GM19328 (cell line): ENCODE data around the gene PXN.
"Not testable (repeated sequence)": the region's sequence is repeated elsewhere in the genome, so short reads cannot be mapped to it uniquely, and the experiment has no call there.

ENCODE experiments used
- ATAC-seq: cut with Tn5 transposase; IDR thresholded peaks from one replicate; pipeline ENCODE4 v1.9.1; 2021; ENCODE audit warnings: mild to moderate bottlenecking, moderate library complexity; ENCODE audit not compliant: unreplicated experiment

Gene PXN

DNA sequence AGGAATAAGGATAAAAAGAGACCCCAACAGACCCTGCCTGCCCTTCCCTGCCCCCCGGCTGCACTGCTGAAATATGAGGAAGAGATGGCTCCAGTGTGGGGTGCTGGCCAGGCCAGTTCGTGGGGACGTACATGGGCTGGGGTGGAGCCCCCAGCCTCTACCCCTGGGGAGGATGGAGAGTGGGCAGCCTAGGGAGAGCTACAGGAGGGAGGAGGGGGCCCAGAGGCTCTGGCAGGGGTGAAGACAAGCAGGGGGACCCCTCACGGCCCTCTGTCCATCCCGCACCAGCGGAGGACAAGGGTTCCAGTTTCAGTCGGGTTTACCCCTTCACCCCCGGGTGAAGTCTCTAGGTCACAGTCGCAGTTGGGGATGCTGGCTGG is 53.6 kb downstream of the PXN start:
- ATAC-seq = no peak

- no peak for ATAC-seq
These were observed 54.2 kb downstream of the PXN start for GRCh38 chr12:120211243-120211903.

DNA sequence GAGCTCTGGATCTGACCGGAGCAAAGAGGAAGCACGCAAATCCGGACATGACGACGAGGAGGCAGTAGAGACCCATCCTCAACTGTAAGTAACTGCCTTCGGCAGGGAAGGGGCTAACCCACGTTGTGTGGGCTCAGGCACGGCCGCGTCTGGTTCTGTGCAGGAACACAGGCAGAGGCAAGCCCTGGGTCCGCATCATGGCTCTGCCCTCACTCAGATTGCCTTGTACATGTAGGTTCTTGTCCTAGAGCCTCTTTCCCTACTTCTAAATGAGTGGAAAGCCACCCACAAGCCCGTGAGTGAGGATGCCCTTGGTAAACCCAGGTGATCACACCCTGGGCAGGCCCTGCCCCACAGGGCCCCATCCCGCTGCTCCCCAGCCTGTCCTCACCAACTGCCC is 55.7 kb downstream of the PXN start:
- ATAC-seq = no peak

- no peak for ATAC-seq
These were observed 58.3 kb downstream of the PXN start for GRCh38 chr12:120207227-120207626.

- ATAC-seq = not testable (repeated sequence)
These were observed 58.7 kb downstream of the PXN start for GRCh38 chr12:120206781-120207180.

GRCh38 chr12:120206228-120206627 is 59.3 kb downstream of the PXN start:
- no peak for ATAC-seq

- no peak for ATAC-seq
These were observed 61.4 kb downstream of the PXN start for GRCh38 chr12:120204171-120204570.

- ATAC-seq = no peak
These were observed 65.1 kb downstream of the PXN start for GRCh38 chr12:120200364-120200800.

DNA sequence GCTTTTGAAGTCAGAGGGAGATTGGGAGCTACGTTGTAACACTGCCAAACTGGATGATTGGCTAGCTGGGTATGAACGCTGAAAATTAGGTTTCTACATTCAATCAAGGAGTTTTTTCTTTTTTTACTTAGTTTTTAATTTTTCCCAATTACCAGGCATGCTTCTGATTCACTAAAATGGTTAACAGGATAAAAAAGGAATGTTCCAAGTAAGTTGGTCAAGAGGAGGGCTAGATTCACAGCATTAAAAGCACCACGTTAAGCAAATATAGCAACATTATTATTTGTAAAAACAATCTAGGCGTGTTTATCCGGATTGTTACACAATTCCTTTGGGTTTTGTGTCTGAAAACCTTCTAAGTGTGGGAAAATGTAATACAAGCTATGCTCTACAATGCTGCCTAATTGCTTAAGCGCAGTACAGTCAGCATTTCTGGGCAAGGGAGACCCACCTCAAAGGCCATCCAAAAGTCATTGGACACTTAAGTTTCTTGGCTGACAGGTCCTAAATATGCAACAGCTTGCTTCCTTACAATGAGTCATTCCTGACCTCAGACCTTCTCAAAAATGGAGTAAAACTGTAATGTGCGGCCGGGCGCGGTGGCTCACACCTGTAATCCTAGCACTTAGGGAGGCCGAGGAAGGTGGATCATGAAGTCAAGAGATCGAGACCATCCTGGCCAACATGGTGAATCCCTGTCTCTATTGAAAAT is 65.8 kb downstream of the PXN start:
- no peak for ATAC-seq

DNA sequence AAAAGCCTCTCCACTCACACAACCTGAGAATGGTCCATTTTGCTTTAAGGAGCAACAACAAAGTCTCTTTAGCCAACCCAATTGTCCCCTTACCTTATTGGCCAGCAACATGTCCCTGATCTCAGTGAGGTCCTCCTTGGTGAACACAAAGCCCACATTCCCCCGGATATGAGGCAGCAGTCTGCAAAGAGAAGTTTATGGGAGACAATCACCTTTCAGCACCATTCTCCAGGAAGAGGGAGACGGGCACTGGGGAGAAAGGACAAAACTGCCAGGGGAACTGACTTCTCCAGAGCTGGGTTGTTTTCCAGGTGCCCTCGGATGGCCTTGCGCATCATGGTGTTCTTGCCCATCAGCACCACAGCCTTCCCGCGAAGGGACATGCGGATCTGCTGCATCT is 66.5 kb downstream of the PXN start:
- ATAC-seq = no peak

DNA sequence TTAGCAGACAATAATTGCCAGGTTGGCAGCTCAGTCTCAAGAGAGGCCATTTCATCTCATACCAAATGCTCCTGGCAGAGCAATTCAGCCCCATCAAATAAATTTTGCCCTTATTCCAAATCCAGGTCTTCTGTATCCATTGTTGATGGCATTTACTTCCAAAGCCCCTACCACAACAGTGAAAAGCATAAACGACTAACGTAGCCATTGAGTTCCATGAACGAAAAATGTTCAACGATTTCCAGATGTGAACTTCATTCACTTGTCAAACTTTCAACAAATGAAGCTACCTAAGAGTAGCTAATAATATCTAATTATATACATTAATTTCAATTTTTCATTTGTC is 68.0 kb downstream of the PXN start:
- ATAC-seq = no peak

DNA sequence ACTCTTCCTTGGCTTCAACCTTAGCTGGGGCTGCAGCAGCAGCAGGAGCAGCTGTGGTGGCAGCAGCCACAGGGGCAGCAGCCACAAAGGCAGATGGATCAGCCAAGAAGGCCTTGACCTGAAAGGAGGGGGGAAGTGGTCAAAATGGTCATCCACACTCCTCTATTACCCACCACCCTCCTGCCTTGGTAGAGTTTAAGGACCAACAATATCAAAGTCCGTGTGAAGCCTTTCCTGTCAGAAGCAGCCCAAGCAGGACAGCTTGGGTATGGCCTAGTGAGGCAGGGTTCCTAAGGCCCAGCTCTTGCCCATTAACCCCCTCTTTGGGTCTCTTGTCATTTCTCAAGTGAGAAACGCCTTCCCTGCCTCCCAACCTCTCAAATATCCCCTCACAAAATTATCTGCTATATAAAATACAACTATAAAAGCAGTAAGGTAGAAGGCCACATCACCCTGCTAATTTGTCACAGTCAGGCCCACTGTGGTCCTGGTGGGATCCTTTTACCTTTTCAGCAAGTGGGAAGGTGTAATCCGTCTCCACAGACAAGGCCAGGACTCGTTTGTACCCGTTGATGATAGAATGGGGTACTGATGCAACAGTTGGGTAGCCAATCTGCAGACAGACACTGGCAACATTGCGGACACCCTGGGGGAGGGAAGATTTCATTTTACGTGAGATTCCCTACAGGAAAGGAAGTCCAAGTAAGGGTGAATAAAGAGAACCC is 68.6 kb downstream of the PXN start:
- not testable (repeated sequence) for ATAC-seq

DNA sequence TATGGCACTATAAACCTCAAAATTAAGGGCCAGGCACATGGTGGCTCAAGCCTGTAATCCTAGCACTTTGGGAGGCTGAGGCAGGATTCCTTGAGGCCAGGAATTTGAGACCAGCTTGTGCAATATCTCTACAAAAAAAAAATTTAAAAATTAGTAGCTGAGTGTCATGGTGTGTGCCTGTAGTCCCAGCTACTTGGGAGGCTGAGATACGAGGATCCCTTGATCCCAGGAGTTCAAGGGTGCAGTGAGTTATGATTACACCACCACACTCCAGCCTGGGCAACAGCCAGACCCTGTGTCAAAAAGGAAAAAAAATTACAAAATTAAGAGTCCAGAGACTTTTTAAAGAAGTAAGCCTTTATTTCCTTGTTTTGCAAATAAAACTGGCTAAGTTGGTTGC is 69.2 kb downstream of the PXN start:
- ATAC-seq = no peak

DNA sequence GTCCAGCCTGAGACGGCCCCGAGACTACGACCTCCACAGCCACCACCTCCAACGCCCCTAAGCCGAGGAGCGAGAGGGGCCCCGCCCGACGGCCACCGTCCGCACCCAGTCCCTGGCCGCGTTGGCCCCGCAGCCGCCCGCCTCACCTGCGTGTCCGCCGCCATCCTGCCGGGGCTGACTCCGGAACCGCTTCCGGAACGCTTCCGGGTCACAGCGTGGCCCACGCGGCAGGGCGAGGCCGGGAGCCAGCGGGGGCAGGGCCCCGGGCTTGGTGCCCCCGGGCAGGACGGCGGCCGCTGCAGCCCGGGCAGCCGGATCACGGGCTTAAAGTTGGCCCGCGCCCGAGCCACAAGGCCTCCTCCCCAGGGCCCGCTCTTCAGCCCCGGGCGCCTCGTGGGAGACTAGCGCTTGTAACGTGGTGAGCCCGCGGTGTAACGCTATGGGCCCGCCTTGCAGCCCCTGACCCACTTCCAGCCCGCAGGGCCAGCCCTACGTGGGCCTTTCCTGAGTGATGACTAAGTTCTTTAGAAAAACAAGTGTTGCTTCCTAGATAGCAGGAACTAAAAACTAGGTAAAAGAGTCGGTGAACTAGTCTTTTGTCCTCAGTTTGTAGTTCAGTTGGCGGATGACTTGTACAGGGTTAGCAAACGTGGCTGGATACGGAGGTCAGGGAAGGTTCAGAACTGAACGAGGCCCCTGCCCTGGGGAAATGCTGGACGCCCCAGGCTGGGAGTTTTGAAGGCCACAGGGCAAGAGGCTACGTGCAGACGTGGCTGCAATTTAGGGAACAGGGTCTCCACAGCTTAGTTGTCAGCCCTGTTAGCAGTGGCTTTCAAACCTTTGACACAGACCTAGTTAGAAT is 70.8 kb downstream of the PXN start, which contains the start of gene GCN1:
Gene GCN1, minus strand, starts transcription at position 182 of the 862 bp plus-strand sequence. Its CDS starts 18 bp downstream, at position 164.
- ATAC-seq = peak; percentile 76

DNA sequence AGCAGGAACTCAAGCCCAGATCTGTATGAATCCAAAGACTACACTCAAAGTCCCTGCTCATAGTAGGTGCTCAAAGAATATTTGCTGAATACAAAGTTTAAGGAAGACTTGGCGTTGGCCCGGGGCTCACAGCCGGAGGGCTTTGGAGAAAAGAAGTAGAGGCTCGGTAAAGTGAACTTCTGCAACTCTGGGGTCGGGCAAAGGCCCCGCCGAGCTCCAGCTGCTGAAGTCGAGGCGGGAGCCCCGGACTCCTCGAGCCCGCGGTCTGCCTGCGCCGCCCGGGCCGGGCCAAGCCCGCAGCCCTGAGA is 71.3 kb downstream of the PXN start:
- peak; percentile 13 for ATAC-seq

DNA sequence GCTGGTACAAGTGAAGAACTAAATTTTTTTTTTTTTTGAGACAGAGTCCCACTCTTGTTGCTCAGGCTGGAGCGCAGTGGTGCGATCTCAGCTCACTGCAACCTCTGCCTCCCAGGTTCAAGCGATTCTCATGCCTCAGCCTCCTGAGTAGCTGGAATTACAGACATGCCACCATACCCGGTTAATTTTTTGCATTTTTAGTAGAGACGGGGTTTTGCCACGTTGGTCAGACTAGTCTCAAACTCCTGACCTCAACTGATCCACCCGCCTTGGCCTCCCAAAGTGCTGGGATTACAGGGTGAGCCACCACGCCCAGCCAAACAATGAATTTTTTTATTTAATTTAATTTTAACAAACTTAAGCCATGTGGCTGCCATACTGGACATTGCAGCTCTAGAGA is 72.2 kb downstream of the PXN start:
- not testable (repeated sequence) for ATAC-seq

DNA sequence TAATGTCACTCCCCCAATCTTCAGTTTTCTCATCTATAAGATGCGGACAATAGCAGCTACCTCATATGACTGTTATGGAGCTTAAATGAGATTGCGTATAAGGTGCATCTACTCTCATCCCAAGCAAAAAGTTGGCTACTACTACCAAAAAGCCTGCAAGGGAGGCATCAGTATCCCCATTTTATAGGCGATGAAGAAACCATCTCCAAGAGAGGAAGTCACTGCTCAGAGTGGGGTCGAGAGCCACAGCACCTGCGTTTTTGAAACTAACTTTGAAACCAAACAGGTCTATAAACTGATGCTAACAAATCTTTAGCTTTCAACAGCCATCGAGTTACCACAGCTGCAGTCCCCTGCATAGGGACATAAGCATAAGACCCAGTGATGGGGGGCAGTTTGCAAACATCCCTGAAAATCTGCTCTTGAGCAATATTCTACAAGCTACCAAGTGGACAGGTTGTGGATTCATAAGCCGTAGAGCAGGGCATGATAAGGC is 74.5 kb downstream of the PXN start:
- ATAC-seq = no peak

DNA sequence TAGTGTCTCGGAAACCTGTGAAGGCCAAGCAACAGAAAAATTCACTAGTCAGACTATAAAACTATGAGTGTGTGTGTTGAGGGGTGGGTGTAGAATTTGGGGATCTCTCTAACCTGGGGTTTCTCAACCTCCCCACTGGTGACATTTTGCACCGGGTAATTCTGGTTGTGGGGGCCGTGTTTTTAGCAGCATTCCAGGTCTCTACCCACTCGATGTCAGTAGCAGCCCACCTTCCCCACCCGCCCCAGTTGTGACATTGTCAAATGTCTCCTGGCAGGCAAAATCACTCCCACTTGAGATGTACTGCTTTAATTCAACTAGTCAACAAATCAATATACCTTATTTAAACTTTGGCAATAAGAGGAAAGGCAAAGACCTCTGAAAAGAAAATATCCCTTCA is 75.1 kb downstream of the PXN start:
- ATAC-seq = no peak

DNA sequence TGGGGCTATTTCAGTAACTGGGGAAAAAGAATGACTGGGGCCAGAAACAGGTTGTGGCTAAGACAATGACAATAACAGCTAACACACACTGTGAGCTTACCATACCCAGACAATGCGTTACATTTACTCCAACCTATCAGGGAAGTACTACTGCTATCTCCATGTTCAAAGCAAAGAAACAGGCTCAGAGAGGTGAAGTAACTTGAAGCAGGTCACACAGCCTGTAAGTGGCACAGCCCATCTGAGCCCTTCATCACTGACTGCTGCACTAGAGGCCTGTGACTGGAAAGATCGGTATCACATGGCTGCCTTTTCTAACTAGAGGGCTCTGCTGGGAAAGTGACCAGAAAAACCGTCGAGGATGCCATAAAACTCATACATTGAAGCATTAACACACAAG is 78.9 kb downstream of the PXN start:
- ATAC-seq = no peak

DNA sequence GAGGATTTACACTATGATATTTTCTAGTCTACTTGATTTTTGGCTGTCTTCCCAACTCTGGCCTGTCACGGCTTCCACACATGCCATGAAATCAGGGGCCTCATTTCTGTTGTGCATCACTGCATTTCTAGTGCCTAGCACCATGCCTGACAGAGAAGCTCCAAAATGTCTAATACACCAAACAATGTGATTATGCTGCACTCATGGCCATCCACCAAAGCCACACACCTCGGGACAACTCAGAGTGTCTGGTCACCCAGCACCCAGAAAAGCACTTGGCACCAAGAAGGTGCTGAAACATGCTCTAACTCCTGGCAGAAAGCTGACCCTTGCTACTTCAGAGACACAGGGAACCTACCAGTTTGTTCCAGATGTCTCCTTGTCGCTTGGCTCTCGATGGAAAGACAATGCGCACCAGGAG is 82.3 kb downstream of the PXN start:
- ATAC-seq = no peak

DNA sequence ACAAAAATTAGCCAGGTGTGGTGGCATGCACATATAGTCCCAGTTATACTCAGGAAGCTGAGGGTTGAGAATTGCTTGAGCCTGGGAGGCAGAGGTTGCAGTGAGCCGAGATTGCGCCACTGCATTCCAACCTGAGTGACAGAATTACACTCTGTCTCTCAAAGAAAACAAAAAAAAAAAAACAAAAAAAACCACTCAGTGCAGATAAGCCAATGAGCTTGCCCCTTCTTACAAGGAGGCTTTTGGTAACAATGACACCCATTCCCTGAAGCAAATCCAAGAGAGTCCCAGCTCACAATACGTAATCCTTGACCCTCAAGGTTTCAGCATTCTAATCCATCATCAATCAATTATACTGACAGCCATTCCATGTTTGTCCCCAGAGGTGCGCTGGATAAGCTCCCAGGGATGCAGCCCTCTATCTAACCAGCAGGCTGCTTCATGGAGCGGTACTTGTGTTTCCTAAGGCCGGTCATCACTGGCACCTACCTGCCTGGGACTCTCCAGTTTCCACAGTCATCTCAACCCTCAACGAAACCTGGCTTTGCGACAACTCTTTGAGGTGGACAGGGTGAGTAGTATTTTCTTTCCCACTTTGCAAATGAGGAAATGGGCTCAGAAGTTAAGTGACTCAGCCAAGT is 83.4 kb downstream of the PXN start:
- ATAC-seq = no peak
